ENCODE results near the gene SCYL2. TPM values are rescaled to one million over a fixed set of nuclear protein-coding genes. Genes with fewer than 3 reads are reported as not detected.

Gene SCYL2
- total RNA-seq, 1 experiment from 2014 or later, result 41.4 TPM

DNA sequence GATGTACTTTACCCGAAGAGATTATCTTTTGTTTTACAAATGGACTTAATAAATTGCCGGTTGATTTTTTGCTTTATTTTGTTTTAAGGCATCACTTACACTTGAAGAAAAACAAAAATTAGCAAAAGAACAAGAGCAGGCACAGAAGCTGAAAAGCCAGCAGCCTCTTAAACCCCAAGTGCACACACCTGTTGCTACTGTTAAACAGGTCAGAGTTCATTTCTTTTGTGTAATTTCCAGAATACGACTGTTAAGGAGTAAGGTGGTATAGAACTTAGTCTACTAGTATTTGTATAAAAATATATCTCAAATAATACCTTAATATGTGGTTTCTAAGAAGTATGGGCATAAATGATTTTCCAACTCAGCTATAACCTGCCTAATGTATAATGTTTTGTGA lies 70.3 kb downstream of the SCYL2 start:
- H2BK15ac ChIP-seq (ENCODE audit: low read depth, low read length), result no peak overlapping the region
- WGBS (ENCODE audit: extremely low coverage, insufficient read length, low lambda C conversion rate), result no CpG with 5 or more reads among the region's 3 CpGs
- TF ChIP-seq CTCF (conservative IDR thresholded peaks at IDR 0.05), result no peak

More for the DNA sequence above, 70.3 kb downstream of the SCYL2 start:
- Mint-ChIP-seq H3K36me3 (ENCODE audit: insufficient read depth in 1 of 3, low read depth in 3 of 3) (peaks cover 10 to 40% (median 26%) of the 10 kb centered on the region in 3 experiments; a peak in 6 of 7 replicates), H3K4me1 (peaks cover 6 to 8% of the 10 kb centered on the region in 2 experiments; a peak in 3 of 4 replicates), H3K27me3 (ENCODE audit: low read depth) (no peaks in the 10 kb centered on the region), H3K4me3 (no peak overlapping the region), H3K27ac (no peak overlapping the region), H3K9me3 (no peaks in the 10 kb centered on the region)
- no peak overlapping the region for H3K56ac ChIP-seq (ENCODE audit: insufficient read length, low read depth, low read length)
- H3T11ph ChIP-seq (ENCODE audit: low read length), result no peak overlapping the region
- H4K20me1 ChIP-seq (ENCODE audit: control insufficient read depth, insufficient read depth, insufficient read length), result no peaks in the 10 kb centered on the region
- no peaks in the 10 kb centered on the region for H3K27me3 ChIP-seq (ENCODE audit: insufficient read depth, low read length)
- H2BK12ac ChIP-seq (ENCODE audit: insufficient read length, low read depth, low read length), result no peak overlapping the region
- no peak overlapping the region for H3K14ac ChIP-seq (ENCODE audit: insufficient read depth, low read length)
- H4K8ac ChIP-seq (replicated peaks; ENCODE audit: insufficient read length, low read depth, low read length), result no peak overlapping the region
- H3K9me3 ChIP-seq (ENCODE audit: control insufficient read depth, low read depth, low read length), result no peaks in the 10 kb centered on the region
- no peak overlapping the region for H2AK5ac ChIP-seq (ENCODE audit: insufficient read length, low read length)
- no peak overlapping the region for H2AFZ ChIP-seq (ENCODE audit: low read length)
- H2BK5ac ChIP-seq (ENCODE audit: insufficient read length, low read length), result no peak overlapping the region
- H3K79me2 ChIP-seq (ENCODE audit: insufficient read depth, low read length), result no peaks in the 10 kb centered on the region
- no peak overlapping the region for H2BK20ac ChIP-seq (ENCODE audit: low read depth, low read length, poor library complexity, severe bottlenecking)
- H3K23me2 ChIP-seq (ENCODE audit: insufficient read length, low read depth, low read length, poor library complexity, severe bottlenecking), result no peaks in the 10 kb centered on the region
- H3K27ac ChIP-seq (ENCODE audit: insufficient read length, low read depth, low read length), result no peak overlapping the region
- no peak overlapping the region for H3K9ac ChIP-seq (ENCODE audit: extremely low read depth, insufficient read length, low read length)
- H3K4me1 ChIP-seq (ENCODE audit: insufficient read depth, low read length), result no peaks in the 10 kb centered on the region
- H4K91ac ChIP-seq (ENCODE audit: insufficient read length, low read depth, low read length), result no peak overlapping the region
- no peak overlapping the region for H3K4ac ChIP-seq (ENCODE audit: low read depth, low read length)
- DNase-seq, result no peak
- H4K5ac ChIP-seq (ENCODE audit: insufficient read length, low read depth, low read length), result no peak overlapping the region
- no peak overlapping the region for H3K18ac ChIP-seq (ENCODE audit: insufficient read length, low read depth, low read length)
- no peak overlapping the region for H2BK120ac ChIP-seq (ENCODE audit: low read depth, low read length, poor library complexity, severe bottlenecking)
- no peak overlapping the region for H3K4me2 ChIP-seq (ENCODE audit: insufficient read depth, insufficient read length, low read length)
- no peak overlapping the region for H3K23ac ChIP-seq (ENCODE audit: insufficient read length, low read depth, low read length)
- H3K79me1 ChIP-seq (ENCODE audit: insufficient read depth, low read depth, low read length, poor library complexity, severe bottlenecking), result no peaks in the 10 kb centered on the region

All from H9 (cell line).